ENCODE data around the gene EZR. TPM values are rescaled to one million over a fixed set of nuclear protein-coding genes. Genes with fewer than 3 reads are reported as not detected.

EZR gene
- total and polyA plus RNA-seq, 2 donors (not counting 1 experiment from before 2014, with no cell fraction given) = 227 to 945 TPM

GRCh38 chr6:158762787-158763433 lies 56.3 kb downstream of the EZR start:
- TF ChIP-seq EZH2 (IDR thresholded peaks at IDR 0.05; ENCODE audit: borderline replicate concordance, insufficient read depth, low read depth, low read length, poor library complexity, severe bottlenecking) = no peak
- TF ChIP-seq, protein P1, sequence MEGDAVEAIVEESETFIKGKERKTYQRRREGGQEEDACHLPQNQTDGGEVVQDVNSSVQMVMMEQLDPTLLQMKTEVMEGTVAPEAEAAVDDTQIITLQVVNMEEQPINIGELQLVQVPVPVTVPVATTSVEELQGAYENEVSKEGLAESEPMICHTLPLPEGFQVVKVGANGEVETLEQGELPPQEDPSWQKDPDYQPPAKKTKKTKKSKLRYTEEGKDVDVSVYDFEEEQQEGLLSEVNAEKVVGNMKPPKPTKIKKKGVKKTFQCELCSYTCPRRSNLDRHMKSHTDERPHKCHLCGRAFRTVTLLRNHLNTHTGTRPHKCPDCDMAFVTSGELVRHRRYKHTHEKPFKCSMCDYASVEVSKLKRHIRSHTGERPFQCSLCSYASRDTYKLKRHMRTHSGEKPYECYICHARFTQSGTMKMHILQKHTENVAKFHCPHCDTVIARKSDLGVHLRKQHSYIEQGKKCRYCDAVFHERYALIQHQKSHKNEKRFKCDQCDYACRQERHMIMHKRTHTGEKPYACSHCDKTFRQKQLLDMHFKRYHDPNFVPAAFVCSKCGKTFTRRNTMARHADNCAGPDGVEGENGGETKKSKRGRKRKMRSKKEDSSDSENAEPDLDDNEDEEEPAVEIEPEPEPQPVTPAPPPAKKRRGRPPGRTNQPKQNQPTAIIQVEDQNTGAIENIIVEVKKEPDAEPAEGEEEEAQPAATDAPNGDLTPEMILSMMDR (IDR thresholded peaks at IDR 0.05) = no peak
- H3K27ac Mint-ChIP-seq = peak overlapping the region; percentile 71
- intact Hi-C loops (cut with micrococcal nuclease) = loop anchor here (1.0 to 5.0 kb wide), 3 partner anchors 34 to 59 kb away; no protein-coding TSS in a partner anchor
- CTCF ChIA-PET = interaction anchor here (0.9 to 1.5 kb wide), 4 partner anchors 47 to 208 kb away, joined by 3 to 5 read pairs (median 3); no protein-coding TSS in a partner anchor
- Histone ChIP-seq H2AFZ (ENCODE audit: insufficient read depth, low read depth, low read length, poor library complexity, severe bottlenecking) (no peak overlapping the region), H3K9me3 (ENCODE audit: control extremely low read depth in 1 of 3, control insufficient read depth in 2 of 3, insufficient read depth in 1 of 3, low read length in 2 of 3) (no peaks in the 10 kb centered on the region), H3K36me3 (replicated peaks in 1 of 2; ENCODE audit: control extremely low read depth in 1 of 2, control insufficient read depth in 1 of 2, extremely low read depth in 1 of 2, insufficient read depth in 2 of 2, low read length in 1 of 2) (peaks cover 10 to 32% of the 10 kb centered on the region in 2 experiments), H3K27me3 (replicated peaks in 1 of 4; ENCODE audit: control extremely low read depth in 1 of 4, control insufficient read depth in 3 of 4, insufficient read depth in 4 of 4, low read length in 3 of 4) (no peaks in the 10 kb centered on the region), H3K9ac (ENCODE audit: low read length) (no peak overlapping the region), H3K4me3 (ENCODE audit: control extremely low read depth in 1 of 5, extremely low read depth in 1 of 5, insufficient read depth in 1 of 5, low read depth in 2 of 5, low read length in 4 of 5) (no peak overlapping the region), H3K4me1 (ENCODE audit: control insufficient read depth in 2 of 2, insufficient read depth in 2 of 2, low read length in 2 of 2) (no peaks in the 10 kb centered on the region), H3K79me2 (ENCODE audit: control insufficient read depth, insufficient read depth, low read length) (no peaks in the 10 kb centered on the region), H3K4me2 (replicated peaks; ENCODE audit: low read depth, low read length, poor library complexity, severe bottlenecking) (no peak overlapping the region), H4K20me1 (ENCODE audit: control insufficient read depth, insufficient read depth, low read length, poor library complexity, severe bottlenecking) (peaks cover 32% of the 10 kb centered on the region), H3K27ac (ENCODE audit: low read length in 2 of 2) (no peak overlapping the region)
- peaks cover 2% of the 10 kb centered on the region for H3K4me1 Mint-ChIP-seq
- H3K4me3 Mint-ChIP-seq = no peak overlapping the region
- no peak for ATAC-seq (ENCODE audit: low read depth)
- H3K27me3 Mint-ChIP-seq = no peaks in the 10 kb centered on the region
- 92% methylated on average over 12 of the region's 12 CpGs for WGBS (ENCODE audit: insufficient coverage)
- no peaks in the 10 kb centered on the region for H3K9me3 Mint-ChIP-seq (ENCODE audit: insufficient read depth)
- POLR2A ChIA-PET = interaction anchor here (1.0 to 3.0 kb wide), 2 partner anchors 46 to 48 kb away, joined by 3 to 8 read pairs; no protein-coding TSS in a partner anchor
- peak; percentile 63 for DNase-seq

- Histone ChIP-seq H3K27me3 (replicated peaks in 1 of 4; ENCODE audit: control extremely low read depth in 1 of 4, control insufficient read depth in 3 of 4, insufficient read depth in 4 of 4, low read length in 3 of 4) (no peaks in the 10 kb centered on the region), H3K4me3 (ENCODE audit: control extremely low read depth in 1 of 5, extremely low read depth in 1 of 5, insufficient read depth in 1 of 5, low read depth in 2 of 5, low read length in 4 of 5) (no peak overlapping the region), H3K27ac (ENCODE audit: low read length in 2 of 2) (no peak overlapping the region), H3K4me2 (replicated peaks; ENCODE audit: low read depth, low read length, poor library complexity, severe bottlenecking) (no peak overlapping the region), H3K9me3 (ENCODE audit: control extremely low read depth in 1 of 3, control insufficient read depth in 2 of 3, insufficient read depth in 1 of 3, low read length in 2 of 3) (no peaks in the 10 kb centered on the region), H2AFZ (ENCODE audit: insufficient read depth, low read depth, low read length, poor library complexity, severe bottlenecking) (no peak overlapping the region), H3K79me2 (ENCODE audit: control insufficient read depth, insufficient read depth, low read length) (no peaks in the 10 kb centered on the region), H3K9ac (ENCODE audit: low read length) (no peak overlapping the region), H3K36me3 (replicated peaks in 1 of 2; ENCODE audit: control extremely low read depth in 1 of 2, control insufficient read depth in 1 of 2, extremely low read depth in 1 of 2, insufficient read depth in 2 of 2, low read length in 1 of 2) (peaks cover 10 to 20% of the 10 kb centered on the region in 2 experiments), H4K20me1 (ENCODE audit: control insufficient read depth, insufficient read depth, low read length, poor library complexity, severe bottlenecking) (peaks cover 21% of the 10 kb centered on the region), H3K4me1 (ENCODE audit: control insufficient read depth in 2 of 2, insufficient read depth in 2 of 2, low read length in 2 of 2) (no peaks in the 10 kb centered on the region)
- H3K9me3 Mint-ChIP-seq (ENCODE audit: insufficient read depth) = no peaks in the 10 kb centered on the region
- peak overlapping the region; percentile 62 for H3K27ac Mint-ChIP-seq
- CTCF ChIA-PET = no interaction called here
- intact Hi-C loops (cut with micrococcal nuclease) = loop anchor here (1.0 to 5.0 kb wide), 3 partner anchors 36 to 57 kb away; no protein-coding TSS in a partner anchor
- H3K27me3 Mint-ChIP-seq = no peaks in the 10 kb centered on the region
- POLR2A ChIA-PET = interaction anchor here (0.6 to 3.0 kb wide), 2 partner anchors 10 to 46 kb away, joined by 3 to 8 read pairs; no protein-coding TSS in a partner anchor
- ATAC-seq (ENCODE audit: low read depth) (no peak), DNase-seq (peak; percentile 47)
- peaks cover 2% of the 10 kb centered on the region for H3K4me1 Mint-ChIP-seq
- WGBS (ENCODE audit: insufficient coverage) = 97% methylated on average over 8 of the region's 10 CpGs
- H3K4me3 Mint-ChIP-seq = no peak overlapping the region
- TF ChIP-seq, protein P1 (IDR thresholded peaks at IDR 0.05) = no peak
- TF ChIP-seq EZH2 (IDR thresholded peaks at IDR 0.05; ENCODE audit: borderline replicate concordance, insufficient read depth, low read depth, low read length, poor library complexity, severe bottlenecking) = no peak
These were observed 57.4 kb downstream of the EZR start for GRCh38 chr6:158761746-158762145.
